ENCODE measurements around the gene MT1E.
"Not testable (repeated sequence)": the region's sequence is repeated elsewhere in the genome, so short reads cannot be mapped to it uniquely, and the experiment has no call there.

The MT1E gene

DNA sequence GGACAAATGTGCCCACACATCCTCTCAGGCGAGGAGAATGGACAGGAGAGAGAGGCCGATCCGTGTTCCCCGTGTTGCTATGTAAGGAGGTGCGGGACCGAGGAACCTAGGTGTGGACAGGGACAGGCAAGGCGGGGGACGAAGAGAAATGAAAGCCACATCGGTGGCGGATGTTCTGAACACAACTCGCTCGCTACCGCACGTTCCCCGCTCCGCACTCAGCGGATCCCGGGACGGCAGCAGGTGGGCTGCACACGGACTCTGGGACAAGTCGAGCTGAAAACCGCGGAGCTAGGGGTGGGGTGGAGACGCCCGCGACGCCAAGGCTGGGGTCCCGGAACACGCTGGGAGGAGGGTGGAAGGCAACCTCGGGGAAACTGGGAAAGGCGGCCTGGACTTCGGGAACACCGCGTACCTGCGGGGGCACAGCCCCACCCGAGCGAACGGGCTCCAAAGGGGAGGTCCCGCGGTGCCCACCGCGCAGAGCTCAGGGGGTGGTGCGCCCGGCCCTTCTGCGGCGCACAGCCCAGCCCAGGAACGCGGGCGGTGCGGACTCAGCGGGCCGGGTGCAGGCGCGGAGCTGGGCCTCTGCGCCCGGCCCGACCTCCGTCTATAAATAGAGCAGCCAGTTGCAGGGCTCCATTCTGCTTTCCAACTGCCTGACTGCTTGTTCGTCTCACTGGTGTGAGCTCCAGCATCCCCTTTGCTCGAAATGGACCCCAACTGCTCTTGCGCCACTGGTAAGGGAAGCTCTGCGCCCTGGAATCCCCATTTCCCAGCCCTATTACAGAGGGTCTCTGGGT is at the start of gene MT1E:
MT1E (plus strand) TSS at position 642 of the 803 bp plus-strand sequence; CDS start at position 713, 71 bp downstream.
- TF ChIP-seq, protein P1, sequence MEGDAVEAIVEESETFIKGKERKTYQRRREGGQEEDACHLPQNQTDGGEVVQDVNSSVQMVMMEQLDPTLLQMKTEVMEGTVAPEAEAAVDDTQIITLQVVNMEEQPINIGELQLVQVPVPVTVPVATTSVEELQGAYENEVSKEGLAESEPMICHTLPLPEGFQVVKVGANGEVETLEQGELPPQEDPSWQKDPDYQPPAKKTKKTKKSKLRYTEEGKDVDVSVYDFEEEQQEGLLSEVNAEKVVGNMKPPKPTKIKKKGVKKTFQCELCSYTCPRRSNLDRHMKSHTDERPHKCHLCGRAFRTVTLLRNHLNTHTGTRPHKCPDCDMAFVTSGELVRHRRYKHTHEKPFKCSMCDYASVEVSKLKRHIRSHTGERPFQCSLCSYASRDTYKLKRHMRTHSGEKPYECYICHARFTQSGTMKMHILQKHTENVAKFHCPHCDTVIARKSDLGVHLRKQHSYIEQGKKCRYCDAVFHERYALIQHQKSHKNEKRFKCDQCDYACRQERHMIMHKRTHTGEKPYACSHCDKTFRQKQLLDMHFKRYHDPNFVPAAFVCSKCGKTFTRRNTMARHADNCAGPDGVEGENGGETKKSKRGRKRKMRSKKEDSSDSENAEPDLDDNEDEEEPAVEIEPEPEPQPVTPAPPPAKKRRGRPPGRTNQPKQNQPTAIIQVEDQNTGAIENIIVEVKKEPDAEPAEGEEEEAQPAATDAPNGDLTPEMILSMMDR (IDR thresholded peaks at IDR 0.05; ENCODE audit: low read depth, low read length, missing control alignments), result no peak
- peak within 1 kb of the TSS; percentile 48 for H3K4me3 ChIP-seq (ENCODE audit: low read depth, low read length)
- in situ Hi-C loops (cut with HindIII; ENCODE audit: low sequenced_read_pairs), result no loop called here
- DNase-seq (ENCODE audit: low read depth), result no peak

DNA sequence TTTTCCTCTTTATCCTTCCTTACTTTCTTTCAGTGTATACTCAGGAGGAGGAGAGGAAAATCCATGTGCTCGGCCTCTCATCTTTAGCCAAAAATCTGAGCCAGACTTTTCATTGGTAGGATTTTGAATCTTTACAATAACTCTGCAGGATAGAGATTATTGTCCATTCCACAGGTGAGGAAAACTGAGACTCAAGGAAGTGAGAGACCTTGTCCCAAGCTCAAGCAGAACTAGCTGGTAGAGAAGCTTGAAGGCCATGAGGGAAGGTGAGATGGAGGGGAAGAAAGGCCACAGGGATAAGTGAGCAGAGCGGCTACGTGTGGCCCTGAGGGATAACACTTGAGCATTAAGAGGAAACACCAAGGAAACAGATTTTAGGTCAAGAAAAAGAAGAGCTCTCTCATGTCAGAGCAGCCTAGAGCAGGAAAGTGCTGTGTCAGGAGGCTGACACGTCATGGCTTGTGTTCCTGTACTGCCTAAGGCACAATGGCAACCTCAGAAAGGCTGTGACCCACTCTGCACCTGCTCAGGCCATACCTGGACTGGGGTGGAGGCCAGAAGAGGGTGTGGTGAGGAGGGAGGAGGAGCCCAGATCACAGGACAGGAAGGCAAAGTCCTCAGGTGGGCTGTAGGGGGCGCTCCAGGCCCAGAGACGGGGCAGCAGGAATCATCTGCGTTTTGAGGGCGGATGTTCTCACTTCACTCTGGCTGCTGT is 48.8 kb upstream of the MT1E start:
- peak; percentile 11 for DNase-seq (ENCODE audit: low read depth)
- no peak overlapping the region for H3K4me3 ChIP-seq (ENCODE audit: low read depth, low read length)
- in situ Hi-C loops (cut with HindIII; ENCODE audit: low sequenced_read_pairs), result no loop called here
- TF ChIP-seq, protein P1 (IDR thresholded peaks at IDR 0.05; ENCODE audit: low read depth, low read length, missing control alignments), result peak; percentile 70

DNA sequence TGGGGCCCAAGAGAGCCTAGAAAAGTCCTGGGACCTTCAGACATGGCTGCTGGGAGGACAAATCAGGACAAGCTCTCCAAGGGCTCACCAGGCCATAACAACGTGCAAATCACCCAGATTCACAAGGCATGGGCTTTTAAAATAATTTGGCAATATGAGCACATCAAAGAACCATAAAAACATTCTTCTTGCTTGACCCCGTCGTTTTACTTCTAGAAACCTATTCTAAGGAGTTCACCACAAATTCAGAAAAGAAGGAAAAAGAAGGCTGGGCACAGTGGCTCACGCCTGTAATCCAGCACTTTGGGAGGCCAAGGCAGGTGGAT is 48.3 kb upstream of the MT1E start:
- in situ Hi-C loops (cut with HindIII; ENCODE audit: low sequenced_read_pairs), result no loop called here
- H3K4me3 ChIP-seq (ENCODE audit: low read depth, low read length), result no peak overlapping the region
- no peak for DNase-seq (ENCODE audit: low read depth)
- TF ChIP-seq, protein P1 (IDR thresholded peaks at IDR 0.05; ENCODE audit: low read depth, low read length, missing control alignments), result no peak

DNA sequence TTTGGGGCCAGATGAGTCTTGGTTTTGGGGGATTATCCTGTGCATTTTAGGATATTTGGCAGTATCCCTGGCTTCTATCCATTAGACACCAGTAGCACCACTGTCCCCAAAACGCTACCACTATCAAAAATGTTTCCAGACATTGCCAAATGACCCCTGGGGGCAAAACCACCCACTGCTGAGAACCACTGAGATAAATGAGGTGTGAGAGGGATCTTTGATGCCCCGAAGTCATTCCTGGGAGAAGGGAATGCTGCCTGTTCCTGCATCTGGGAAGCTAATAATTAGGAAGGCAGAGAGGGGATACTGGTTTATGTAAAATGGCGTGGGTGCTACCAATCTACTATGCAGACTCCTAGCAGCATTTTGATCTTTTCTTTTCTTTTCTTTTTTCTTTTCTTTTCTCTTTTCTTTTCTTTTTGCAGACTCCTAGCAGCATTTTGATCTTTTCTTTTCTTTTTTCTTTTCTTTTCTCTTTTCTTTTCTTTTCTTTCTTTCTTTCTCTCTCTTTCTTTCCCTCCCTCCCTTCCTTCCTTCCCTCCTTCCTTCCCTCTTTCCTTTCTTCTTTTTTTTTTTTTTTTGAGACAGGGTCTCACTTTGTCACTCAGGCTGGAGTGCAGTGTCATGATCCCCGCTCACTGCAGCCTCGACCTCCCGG is 45.1 kb upstream of the MT1E start:
- in situ Hi-C loops (cut with HindIII; ENCODE audit: low sequenced_read_pairs), result no loop called here
- H3K4me3 ChIP-seq (ENCODE audit: low read depth, low read length), result no peak overlapping the region
- TF ChIP-seq, protein P1 (IDR thresholded peaks at IDR 0.05; ENCODE audit: low read depth, low read length, missing control alignments), result no peak
- DNase-seq (ENCODE audit: low read depth), result no peak

DNA sequence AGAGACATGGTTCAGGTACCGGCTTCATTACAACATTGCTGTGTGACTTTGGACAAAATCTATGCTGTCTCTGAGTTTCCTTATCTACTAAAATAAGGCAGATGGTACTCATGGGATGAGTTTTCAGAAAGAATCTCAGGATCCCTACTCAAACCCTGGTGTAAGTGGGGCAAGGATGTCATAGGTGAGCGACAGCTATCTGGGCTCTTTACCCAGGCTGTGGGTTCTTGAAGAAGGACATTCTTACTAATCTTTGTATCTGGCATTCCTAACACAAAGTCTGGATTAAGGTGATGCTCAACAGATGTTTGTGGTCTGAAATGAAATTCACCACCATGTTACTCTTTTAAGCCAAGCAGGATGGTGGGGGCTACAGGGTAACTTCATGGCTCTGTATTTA is 42.7 kb upstream of the MT1E start:
- DNase-seq (ENCODE audit: low read depth); in situ Hi-C loops (cut with HindIII; ENCODE audit: low sequenced_read_pairs); H3K4me3 ChIP-seq (ENCODE audit: low read depth, low read length): not testable (repeated sequence)

DNA sequence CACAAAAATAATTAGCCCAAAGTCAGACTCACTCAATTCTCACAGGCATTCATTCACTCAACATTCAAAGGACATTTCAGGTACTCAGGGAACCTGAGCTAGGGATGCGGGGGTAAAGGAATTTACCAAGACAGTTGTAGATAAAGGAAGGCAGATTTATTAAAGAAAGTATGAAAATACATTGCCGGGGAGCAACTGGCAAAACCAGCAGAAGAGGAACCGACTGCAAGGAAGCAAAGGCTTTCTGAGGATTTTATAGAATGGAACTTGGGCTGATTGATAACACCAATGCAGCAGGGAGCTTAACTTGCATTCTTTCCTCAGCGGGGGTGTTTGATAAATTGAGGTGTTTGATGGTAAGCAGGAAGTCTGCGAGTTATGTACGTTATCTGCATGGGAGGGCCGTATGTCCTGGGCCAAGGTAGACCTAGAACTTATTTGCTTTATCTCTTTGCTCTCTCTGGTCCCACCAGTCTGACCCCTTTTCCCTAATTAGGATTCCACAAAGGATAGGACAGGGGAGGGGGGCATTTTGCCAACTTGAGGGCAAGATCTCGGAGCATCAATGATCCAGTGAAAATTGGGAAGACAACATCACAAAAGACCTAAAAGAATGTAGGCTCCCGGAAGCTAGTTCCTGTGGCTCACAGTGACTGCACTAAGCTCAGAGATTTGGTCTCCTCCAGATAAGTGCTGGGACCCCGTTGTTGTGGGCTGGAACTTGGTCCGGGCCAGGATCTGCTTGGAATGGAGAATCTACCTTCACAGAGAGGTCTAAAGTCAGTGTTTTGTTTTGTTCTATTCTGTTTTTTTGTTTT is 42.0 kb upstream of the MT1E start:
- no peak for DNase-seq (ENCODE audit: low read depth)
- TF ChIP-seq, protein P1 (IDR thresholded peaks at IDR 0.05; ENCODE audit: low read depth, low read length, missing control alignments), result no peak
- in situ Hi-C loops (cut with HindIII; ENCODE audit: low sequenced_read_pairs), result no loop called here
- no peak overlapping the region for H3K4me3 ChIP-seq (ENCODE audit: low read depth, low read length)

All from astrocyte of the cerebellum (primary cell).